Loucy (cell line): ENCODE measurements around the gene SH2D4B.

ENCODE experiments used
- H2AFZ ChIP-seq: fragments of 200-600 bp; sonication (generic); 2 replicates; pipeline ENCODE4 v1.6.0; 2016; ENCODE audit warnings: antibody characterized with exemption, mild to moderate bottlenecking, low read length, moderate library complexity
- H3F3A ChIP-seq: fragments of 200-600 bp; 2 replicates; pipeline ENCODE4 v1.6.0; 2016; ENCODE audit warnings: antibody characterized with exemption, low read depth, mild to moderate bottlenecking
- H3K27me3 ChIP-seq: fragments of 200-600 bp; sonication (generic); 2 replicates; pipeline ENCODE4 v1.6.1; 2014; ENCODE audit warnings: low read length, mild to moderate bottlenecking; ENCODE audit not compliant: insufficient read depth, poor library complexity, severe bottlenecking
- H3K36me3 ChIP-seq: fragments of 200-600 bp; sonication (generic); 2 replicates; pipeline ENCODE4 v1.6.1; 2016; ENCODE audit warnings: low read length; ENCODE audit not compliant: insufficient read depth
- H3K4me1 ChIP-seq: fragments of 200-600 bp; sonication (generic); 2 replicates; pipeline ENCODE4 v1.5.1; 2014; ENCODE audit warnings: low read length, mild to moderate bottlenecking; ENCODE audit not compliant: insufficient read depth, poor library complexity, severe bottlenecking
- H3K4me2 ChIP-seq: fragments of 200-600 bp; sonication (generic); 2 replicates; pipeline ENCODE4 v1.6.0; 2014; ENCODE audit warnings: antibody characterized with exemption, low read length, low read depth, mild to moderate bottlenecking; ENCODE audit not compliant: poor library complexity, severe bottlenecking
- H3K4me3 ChIP-seq: fragments of 200-600 bp; sonication (generic); 2 replicates; pipeline ENCODE4 v1.5.1; 2014; ENCODE audit warnings: low read length, mild to moderate bottlenecking, mixed read lengths; ENCODE audit not compliant: poor library complexity, severe bottlenecking
- H3K79me2 ChIP-seq: fragments of 200-600 bp; sonication (generic); 2 replicates; pipeline ENCODE4 v1.6.1; 2014; ENCODE audit warnings: low read length; ENCODE audit not compliant: insufficient read depth
- H3K9ac ChIP-seq: fragments of 200-600 bp; sonication (generic); 2 replicates; pipeline ENCODE4 v1.6.0; 2014; ENCODE audit warnings: mild to moderate bottlenecking, low read depth, low read length, moderate library complexity; ENCODE audit not compliant: poor library complexity, severe bottlenecking
- H3K9me2 ChIP-seq: fragments of 200-600 bp; sonication (generic); replicated peaks from 2 replicates; pipeline ENCODE4 v1.6.1; 2016; ENCODE audit warnings: low read depth, low read length, mixed read lengths
- H3K9me3 ChIP-seq: fragments of 200-600 bp; sonication (generic); 2 replicates; pipeline ENCODE4 v1.6.1; 2014; ENCODE audit warnings: mild to moderate bottlenecking, antibody characterized with exemption, low read length, low read depth; ENCODE audit not compliant: insufficient read depth
- H4K20me1 ChIP-seq: fragments of 200-600 bp; sonication (generic); 2 replicates; pipeline ENCODE4 v1.6.0; 2014; ENCODE audit warnings: antibody characterized with exemption, low read length, mild to moderate bottlenecking; ENCODE audit not compliant: insufficient read depth, poor library complexity, severe bottlenecking
- CTCF ChIP-seq: fragments of 200-600 bp; sonication (generic); conservative IDR thresholded peaks from 2 replicates; pipeline ENCODE4 v1.5.1; 2014; ENCODE audit warnings: mild to moderate bottlenecking, antibody characterized with exemption, low read length
- EZH2phosphoT487 ChIP-seq: fragments of 200-600 bp; IDR thresholded peaks from 2 replicates; pipeline ENCODE4 v1.6.1; 2018; ENCODE audit warnings: antibody characterized with exemption, mild to moderate bottlenecking, moderate library complexity, borderline replicate concordance

Gene SH2D4B

GRCh38 chr10:80498833-80499741 lies 38.6 kb upstream of the SH2D4B start:
- Histone ChIP-seq H3K79me2 (peaks cover 75% of the 10 kb centered on the region; the same call in 1 of the 2 replicates), H3K27me3 (no peaks in the 10 kb centered on the region), H3F3A (peaks cover under 1% of the 10 kb centered on the region), H3K9me3 (peaks cover 9% of the 10 kb centered on the region; the same call in 1 of the 2 replicates), H4K20me1 (no peaks in the 10 kb centered on the region), H3K9ac (no peak overlapping the region), H3K4me1 (peaks cover 25% of the 10 kb centered on the region), H3K4me2 (no peak overlapping the region), H3K36me3 (peaks cover 16% of the 10 kb centered on the region; the same call in 1 of the 2 replicates), H3K4me3 (no peak overlapping the region), H3K9me2 (no peaks in the 10 kb centered on the region), H2AFZ (no peak overlapping the region)
- no peak for TF ChIP-seq CTCF
- TF ChIP-seq EZH2phosphoT487 = no peak

GRCh38 chr10:80500572-80501380 lies 36.9 kb upstream of the SH2D4B start:
- peaks cover 9% of the 10 kb centered on the region; the same call in 1 of the 2 replicates for H3K9me3 ChIP-seq
- no peak overlapping the region for H3K9ac ChIP-seq
- H3F3A ChIP-seq = no peaks in the 10 kb centered on the region
- H3K4me1 ChIP-seq = peaks cover 15% of the 10 kb centered on the region
- no peaks in the 10 kb centered on the region for H3K27me3 ChIP-seq
- TF ChIP-seq EZH2phosphoT487 (no peak), CTCF (no peak)
- no peaks in the 10 kb centered on the region for H3K9me2 ChIP-seq
- H3K36me3 ChIP-seq = peaks cover 5% of the 10 kb centered on the region; the same call in 1 of the 2 replicates
- no peak overlapping the region for H2AFZ ChIP-seq
- peaks cover 58% of the 10 kb centered on the region; the same call in 1 of the 2 replicates for H3K79me2 ChIP-seq
- no peak overlapping the region for H3K4me2 ChIP-seq
- no peak overlapping the region for H3K4me3 ChIP-seq
- peaks cover 4% of the 10 kb centered on the region for H4K20me1 ChIP-seq

- Histone ChIP-seq H3F3A (no peaks in the 10 kb centered on the region), H3K79me2 (peaks cover 57% of the 10 kb centered on the region; the same call in 1 of the 2 replicates), H3K4me2 (no peak overlapping the region), H2AFZ (no peak overlapping the region), H3K27me3 (no peaks in the 10 kb centered on the region), H4K20me1 (peaks cover 4% of the 10 kb centered on the region), H3K4me3 (no peak overlapping the region), H3K36me3 (peaks cover 5% of the 10 kb centered on the region; the same call in 1 of the 2 replicates), H3K4me1 (peaks cover 15% of the 10 kb centered on the region), H3K9me2 (no peaks in the 10 kb centered on the region), H3K9me3 (peaks cover 6% of the 10 kb centered on the region; the same call in 1 of the 2 replicates), H3K9ac (no peak overlapping the region)
- no peak for TF ChIP-seq EZH2phosphoT487
- no peak for TF ChIP-seq CTCF
These were observed 36.3 kb upstream of the SH2D4B start for GRCh38 chr10:80501381-80501912.
